ENCODE results near the gene RAD51AP2. TPM values are rescaled to one million over a fixed set of nuclear protein-coding genes. Genes with fewer than 3 reads are reported as not detected.

The RAD51AP2 gene
- total RNA-seq, 1 experiment from 2014 or later = not detected

GRCh38 chr2:17519486-17519885, 1.2 kb upstream of the RAD51AP2 start:
- Histone ChIP-seq H3K4me3 (ENCODE audit: low read depth in 2 of 2, low read length in 2 of 2) (no peak overlapping the region), H3K27ac (ENCODE audit: low read length) (no peak overlapping the region), H3K9me3 (ENCODE audit: control insufficient read depth, insufficient read depth, low read depth, low read length) (no peaks in the 10 kb centered on the region), H3K36me3 (ENCODE audit: control insufficient read depth, insufficient read depth, low read length) (no peaks in the 10 kb centered on the region), H3K27me3 (ENCODE audit: control insufficient read depth, insufficient read depth, low read length) (peaks cover 21% of the 10 kb centered on the region), H3K4me1 (ENCODE audit: control insufficient read depth, insufficient read depth, low read length) (peaks cover 2% of the 10 kb centered on the region; the same call in 1 of the 2 replicates)
- intact Hi-C loops (cut with micrococcal nuclease; ENCODE audit: unreplicated experiment) (no loop called here), in situ Hi-C loops (cut with HindIII; ENCODE audit: low pct_unique_long_range_greater_than_20kb, low sequenced_read_pairs) (no loop called here)
- ATAC-seq (no peak), DNase-seq (ENCODE audit: low read depth, low spot score) (no peak)
- ChIA-PET POLR2A (no interaction called here), CTCF (no interaction called here)
- TF ChIP-seq REST (IDR thresholded peaks at IDR 0.05; ENCODE audit: insufficient read depth in 1 of 2, low read depth in 2 of 2, low read length in 1 of 2) = no peak
- TF ChIP-seq CTCF (IDR thresholded peaks at IDR 0.05) = no peak
- TF ChIP-seq POLR2AphosphoS5 (IDR thresholded peaks at IDR 0.05; ENCODE audit: low read depth, low read length) = no peak
- no peak for TF ChIP-seq SIN3A (IDR thresholded peaks at IDR 0.05; ENCODE audit: borderline replicate concordance, insufficient read depth, low read depth, low read length)
- no peak for TF ChIP-seq TCF7L2 (IDR thresholded peaks at IDR 0.05; ENCODE audit: low read depth, low read length)
- no TSS peak for BruUV-seq (replicated peaks)

- TF ChIP-seq CTCF (IDR thresholded peaks at IDR 0.05) = no peak
- no peak for TF ChIP-seq REST (IDR thresholded peaks at IDR 0.05; ENCODE audit: insufficient read depth in 1 of 2, low read depth in 2 of 2, low read length in 1 of 2)
- no peak for TF ChIP-seq TCF7L2 (IDR thresholded peaks at IDR 0.05; ENCODE audit: low read depth, low read length)
- no peak for TF ChIP-seq POLR2AphosphoS5 (IDR thresholded peaks at IDR 0.05; ENCODE audit: low read depth, low read length)
- no peak for TF ChIP-seq SIN3A (IDR thresholded peaks at IDR 0.05; ENCODE audit: borderline replicate concordance, insufficient read depth, low read depth, low read length)
- in situ Hi-C loops (cut with HindIII; ENCODE audit: low pct_unique_long_range_greater_than_20kb, low sequenced_read_pairs) (no loop called here), intact Hi-C loops (cut with micrococcal nuclease; ENCODE audit: unreplicated experiment) (no loop called here)
- BruUV-seq (replicated peaks) = no TSS peak
- Histone ChIP-seq H3K27me3 (ENCODE audit: control insufficient read depth, insufficient read depth, low read length) (peaks cover 21% of the 10 kb centered on the region), H3K4me3 (ENCODE audit: low read depth in 2 of 2, low read length in 2 of 2) (peak overlapping the region; percentile 34 to 61), H3K4me1 (ENCODE audit: control insufficient read depth, insufficient read depth, low read length) (peaks cover 2% of the 10 kb centered on the region; the same call in 1 of the 2 replicates), H3K27ac (ENCODE audit: low read length) (no peak overlapping the region), H3K9me3 (ENCODE audit: control insufficient read depth, insufficient read depth, low read depth, low read length) (no peaks in the 10 kb centered on the region), H3K36me3 (ENCODE audit: control insufficient read depth, insufficient read depth, low read length) (no peaks in the 10 kb centered on the region)
- DNase-seq (ENCODE audit: low read depth, low spot score) (no peak), ATAC-seq (peak; percentile 63)
- ChIA-PET POLR2A (no interaction called here), CTCF (no interaction called here)
Measured at GRCh38 chr2:17517481-17518211, 594 bp downstream of the RAD51AP2 start.

Data from Panc1 (cell line).